Endothelial cell of umbilical vein (primary cell): ENCODE data around the gene TMSB10. TPM values are rescaled to one million over a fixed set of nuclear protein-coding genes. Genes with fewer than 3 reads are reported as not detected.

Experiments
- BruUV-seq: library from RNA; stranded (reverse); fragments of 400-500 nt; replicated peaks from 2 replicates; lab custom pipeline; 2021; lab: Mats Ljungman, UMichigan
- CTCF ChIA-PET: fragments of 300-600, 350-600 bp; sonication (Branson Sonifier 250); formaldehyde crosslinking; loops from one replicate; lab custom pipeline; 2021; ENCODE audit warnings: antibody characterized with exemption, inconsistent platforms; lab: Charles Lee
- POLR2A ChIA-PET: fragments of 300-600, 350-600 bp; sonication (Branson Sonifier 250); formaldehyde crosslinking; loops from one replicate; lab custom pipeline; 2021; ENCODE audit warnings: antibody characterized with exemption, inconsistent platforms; lab: Charles Lee
- DNase-seq: peaks from one replicate; pipeline ENCODE4 v3.0.0-alpha.2; 2011; ENCODE audit warnings: low read depth, low spot score
- FAIRE-seq: peaks from 2 replicates; lab custom pipeline; 2011; peaks lifted over from hg19 to GRCh38; lab: Jason Lieb, UNC
- H2AFZ ChIP-seq: 2 replicates; pipeline ENCODE4 v1.6.0; 2012; ENCODE audit warnings: low read depth, low read length, control low read depth, inconsistent platforms
- H3K27ac ChIP-seq: 2 replicates; pipeline ENCODE4 v1.5.1; 2011; ENCODE audit warnings: low read depth, mild to moderate bottlenecking, control low read depth, low read length, moderate library complexity; ENCODE audit not compliant: insufficient read depth
- H3K27me3 ChIP-seq, 2 experiments: 2 replicates each; pipeline versions ENCODE4 v1.6.0 to v1.6.1; 2011; ENCODE audit warnings: low read length in 2 of 2, mixed read lengths in 1 of 2; ENCODE audit not compliant: control insufficient read depth in 2 of 2, insufficient read depth in 2 of 2
- H3K36me3 ChIP-seq, 2 experiments: 2 replicates in 1 of 2; 3 replicates in 1 of 2; pipeline ENCODE4 v1.5.1; 2011; ENCODE audit warnings: low read length in 2 of 2, mild to moderate bottlenecking in 1 of 2, moderate library complexity in 1 of 2; ENCODE audit not compliant: control insufficient read depth in 2 of 2, insufficient read depth in 2 of 2; ENCODE audit errors: extremely low read depth in 1 of 2
- H3K4me1 ChIP-seq: 3 replicates; pipeline ENCODE4 v1.5.1; 2011; ENCODE audit warnings: mild to moderate bottlenecking, low read length; ENCODE audit not compliant: control insufficient read depth, insufficient read depth; ENCODE audit errors: extremely low read depth
- H3K4me2 ChIP-seq: 2 replicates; pipeline ENCODE4 v1.6.1; 2011; ENCODE audit warnings: low read length, control low read depth, mixed read lengths; ENCODE audit not compliant: insufficient read depth
- H3K4me3 ChIP-seq, 3 experiments: fragments of 200-600 bp in 1 of 3; sonication (generic), shearing (Covaris generic) in 1 of 3; replicated peaks in 1 of 3; 2 replicates each; pipeline ENCODE4 v1.5.1; 2011 to 2016; ENCODE audit warnings: control low read depth in 3 of 3, low read length in 3 of 3, mild to moderate bottlenecking in 2 of 3, inconsistent platforms in 1 of 3, low read depth in 1 of 3, moderate library complexity in 1 of 3; ENCODE audit not compliant: insufficient read depth in 1 of 3
- H3K79me2 ChIP-seq: 2 replicates; pipeline ENCODE4 v1.6.0; 2012; ENCODE audit warnings: low read length, inconsistent platforms; ENCODE audit not compliant: control insufficient read depth, insufficient read depth
- H3K9ac ChIP-seq: replicated peaks from 2 replicates; pipeline ENCODE3; 2011; ENCODE audit warnings: low read length, control low read depth; ENCODE audit not compliant: insufficient read depth; ENCODE audit errors: extremely low read depth
- H3K9me1 ChIP-seq: replicated peaks from 3 replicates; pipeline ENCODE4 v1.6.0; 2011; ENCODE audit warnings: mild to moderate bottlenecking, low read length; ENCODE audit not compliant: control insufficient read depth, insufficient read depth; ENCODE audit errors: extremely low read depth
- H3K9me3 ChIP-seq: replicated peaks from 2 replicates; pipeline ENCODE4 v1.5.1; 2012; ENCODE audit warnings: low read length, inconsistent platforms; ENCODE audit not compliant: control insufficient read depth, insufficient read depth
- H4K20me1 ChIP-seq: replicated peaks from 2 replicates; pipeline ENCODE3; 2011; ENCODE audit warnings: mild to moderate bottlenecking, low read length; ENCODE audit not compliant: control insufficient read depth, insufficient read depth; ENCODE audit errors: extremely low read depth
- CTCF ChIP-seq, 2 donors: IDR thresholded peaks; 1 replicate in 1 of 2; 2 replicates in 1 of 2; pipeline ENCODE4 v1.5.1; 2011; ENCODE audit warnings: low read length in 2 of 2, mild to moderate bottlenecking in 2 of 2, moderate library complexity in 2 of 2, control low read depth in 1 of 2, inconsistent platforms in 1 of 2, low read depth in 1 of 2; ENCODE audit not compliant: insufficient read depth in 1 of 2; ENCODE audit errors: extremely low read depth in 1 of 2
- EZH2 ChIP-seq: IDR thresholded peaks from 2 replicates; pipeline ENCODE4 v1.6.1; 2012; ENCODE audit warnings: borderline replicate concordance, low read depth, mild to moderate bottlenecking, moderate library complexity, low read length, inconsistent platforms; ENCODE audit not compliant: severe bottlenecking
- FOS ChIP-seq: IDR thresholded peaks from 2 replicates; pipeline ENCODE4 v1.6.1; 2011; ENCODE audit warnings: mild to moderate bottlenecking, low read length, moderate library complexity, borderline replicate concordance; ENCODE audit not compliant: insufficient read depth
- GATA2 ChIP-seq: IDR thresholded peaks from 2 replicates; pipeline ENCODE4 v1.7.0; 2011; ENCODE audit warnings: low read depth, mild to moderate bottlenecking, moderate library complexity, mixed read lengths, low read length; ENCODE audit not compliant: insufficient read length, insufficient read depth
- JUN ChIP-seq: IDR thresholded peaks from 2 replicates; pipeline ENCODE4 v1.6.1; 2011; ENCODE audit warnings: borderline replicate concordance, low read depth; ENCODE audit not compliant: insufficient read length, insufficient read depth
- MAX ChIP-seq: IDR thresholded peaks from 2 replicates; pipeline ENCODE4 v1.6.1; 2011; ENCODE audit not compliant: insufficient read depth, insufficient read length
- MYC ChIP-seq: IDR thresholded peaks from one replicate; pipeline ENCODE4 v1.6.1; 2011; ENCODE audit warnings: mild to moderate bottlenecking, low read depth, low read length
- POLR2A ChIP-seq: IDR thresholded peaks from 2 replicates; pipeline ENCODE4 v1.6.1; 2012; ENCODE audit warnings: low read depth, mild to moderate bottlenecking, control low read depth, low read length
- POLR2AphosphoS5 ChIP-seq: IDR thresholded peaks from 2 replicates; pipeline ENCODE4 v1.6.1; 2012; ENCODE audit warnings: low read depth, mild to moderate bottlenecking, control low read depth, low read length, moderate library complexity; ENCODE audit not compliant: insufficient read depth
- dilution Hi-C: fragments of 300-500 bp; cut with MboI; formaldehyde crosslinking; loops from one replicate; pipeline ENCODE4 v1.15.0; 2019; ENCODE audit warnings: low sequenced_read_pairs; ENCODE audit not compliant: extremely low pct_ligation_motif_present
- intact Hi-C: fragments of 100-400 bp; cut with micrococcal nuclease; formaldehyde crosslinking; loops from one replicate; pipeline ENCODE4 v1.10.0; 2022
- polyA plus RNA-seq, 4 experiments: library from polyadenylated mRNA; depleted of rRNA in 3 of 4; stranded (reverse) in 3 of 4; unstranded in 1 of 4; fragments of >200 nt; gene quantifications; 2 replicates each; pipeline versions ENCODE4 v1.2.1 to v1.2.3, GENCODE V29; 2011 to 2012; ENCODE audit warnings: missing spikeins in 1 of 4
- total RNA-seq: library from RNA; stranded (reverse); gene quantifications from 2 replicates; pipeline ENCODE4 v1.2.3, GENCODE V29; 2021

Gene TMSB10
- total and polyA plus RNA-seq, 2 donors (not counting 3 experiments of a cell fraction or from before 2014, with no cell fraction given), result 2,774 to 4,015 TPM

DNA sequence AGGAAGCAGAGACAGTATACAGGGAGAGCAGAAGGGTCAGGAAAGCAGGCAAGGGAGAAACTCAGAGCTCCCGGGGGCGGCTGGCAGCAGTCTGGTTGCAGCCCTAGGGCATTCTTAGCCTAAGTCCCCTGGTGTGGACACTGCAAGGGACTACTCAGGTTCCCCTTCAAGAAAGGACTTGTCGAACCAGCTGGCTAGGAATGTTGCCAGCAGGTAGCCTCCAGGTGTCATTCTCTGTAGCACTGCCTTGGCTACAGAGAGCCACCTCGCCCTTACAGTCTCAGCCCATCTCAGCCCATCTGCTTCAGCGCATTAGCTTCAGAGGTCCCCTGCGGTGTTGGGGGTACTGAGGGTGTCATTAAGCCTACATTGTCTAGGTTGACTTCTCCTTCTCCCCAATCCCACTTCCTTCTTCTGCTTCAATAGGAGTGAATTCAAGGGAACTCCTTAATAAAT is 11.3 kb upstream of the TMSB10 start:
- Histone ChIP-seq H4K20me1 (no peaks in the 10 kb centered on the region), H3K36me3 (no peaks in the 10 kb centered on the region), H3K9me3 (no peaks in the 10 kb centered on the region), H3K4me2 (no peak overlapping the region), H3K4me1 (peaks cover 21% of the 10 kb centered on the region), H3K4me3 (no peak overlapping the region), H2AFZ (peak overlapping the region; percentile 59), H3K27me3 (no peaks in the 10 kb centered on the region), H3K9me1 (no peaks in the 10 kb centered on the region), H3K79me2 (no peaks in the 10 kb centered on the region), H3K9ac (no peak overlapping the region), H3K27ac (no peak overlapping the region)
- intact Hi-C loops (no loop called here), dilution Hi-C loops (no loop called here)
- BruUV-seq, result no TSS peak
- no peak for FAIRE-seq
- CTCF ChIA-PET, result interaction anchor here (0.7 to 1.5 kb wide), 3 partner anchors 10 to 32 kb away, joined by 3 to 5 read pairs (median 3); no protein-coding TSS in a partner anchor
- TF ChIP-seq GATA2, result no peak
- TF ChIP-seq CTCF (IDR thresholded peaks at IDR 0.05; ENCODE audit: extremely low read depth in 1 of 2, insufficient read depth in 1 of 2, low read depth in 1 of 2, low read length in 2 of 2), result no peak
- TF ChIP-seq EZH2, result no peak
- no peak for TF ChIP-seq JUN
- TF ChIP-seq MYC, result no peak
- no peak for TF ChIP-seq FOS
- no peak for TF ChIP-seq POLR2A
- no peak for TF ChIP-seq MAX
- no peak for TF ChIP-seq POLR2AphosphoS5
- no peak for DNase-seq
- POLR2A ChIA-PET, result no interaction called here
